Glomerular visceral epithelial cell (primary cell): ENCODE results near the gene SLC4A8.

ENCODE experiments used
- DNase-seq: peaks from one replicate; pipeline ENCODE4 v3.0.0-alpha.2; 2016; ENCODE audit errors: extremely low spot score

The SLC4A8 gene

DNA sequence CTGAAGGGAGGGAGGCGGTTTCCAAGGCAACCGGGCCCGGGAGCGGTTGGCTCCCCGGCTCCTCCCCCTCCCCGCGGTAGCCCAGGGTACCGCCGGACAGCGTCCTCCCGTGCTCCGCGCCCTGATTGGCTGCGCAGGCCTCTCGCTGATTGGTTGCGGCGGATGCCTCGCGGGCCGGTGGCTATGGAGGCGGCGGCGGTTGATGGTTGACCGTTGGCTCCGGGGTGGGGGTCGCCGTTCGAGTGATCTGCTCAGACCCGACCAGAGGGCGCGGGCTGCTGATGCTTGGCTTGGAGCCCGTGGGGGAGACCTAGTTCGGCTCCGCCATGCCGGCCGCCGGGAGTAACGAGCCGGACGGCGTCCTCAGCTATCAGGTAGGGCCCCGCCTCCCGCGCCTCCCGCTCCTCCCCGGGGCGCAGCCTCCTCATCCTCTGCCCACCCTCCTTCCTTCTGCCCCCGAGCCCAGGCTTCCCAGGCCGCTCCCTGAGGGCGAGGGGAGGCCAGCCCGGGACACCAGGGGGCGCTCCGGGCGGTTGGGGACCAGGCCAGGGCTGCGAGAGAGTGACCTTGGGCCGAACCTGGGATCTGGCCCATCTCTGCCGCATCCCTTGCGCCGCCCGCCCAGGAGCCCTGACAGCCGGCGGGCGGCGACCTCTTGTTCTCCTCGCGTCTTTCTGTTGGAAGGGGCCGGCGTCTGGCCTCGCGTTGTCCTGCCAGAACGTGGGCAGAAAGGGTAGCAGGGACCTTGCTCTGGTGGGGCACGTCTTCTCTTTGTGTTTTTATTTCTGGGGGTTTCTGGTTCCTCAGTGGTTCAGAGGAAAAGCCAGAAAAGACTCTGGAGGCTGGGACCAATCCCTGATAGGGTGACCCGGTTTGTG lies at the start of gene SLC4A8:
TSS of gene SLC4A8 (plus strand) at position 170 of the 878 bp plus-strand sequence. CDS start at position 327, 157 bp downstream.
- peak; percentile 89 for DNase-seq

- no peak for DNase-seq
Measured at GRCh38 chr12:51374856-51375255, 49.8 kb upstream of the SLC4A8 start.

GRCh38 chr12:51377099-51377984 lies 47.3 kb upstream of the SLC4A8 start:
- DNase-seq, result no peak

- DNase-seq, result no peak
Measured at GRCh38 chr12:51378749-51379148, 45.9 kb upstream of the SLC4A8 start.

GRCh38 chr12:51379571-51379970 lies 45.1 kb upstream of the SLC4A8 start:
- no peak for DNase-seq

DNA sequence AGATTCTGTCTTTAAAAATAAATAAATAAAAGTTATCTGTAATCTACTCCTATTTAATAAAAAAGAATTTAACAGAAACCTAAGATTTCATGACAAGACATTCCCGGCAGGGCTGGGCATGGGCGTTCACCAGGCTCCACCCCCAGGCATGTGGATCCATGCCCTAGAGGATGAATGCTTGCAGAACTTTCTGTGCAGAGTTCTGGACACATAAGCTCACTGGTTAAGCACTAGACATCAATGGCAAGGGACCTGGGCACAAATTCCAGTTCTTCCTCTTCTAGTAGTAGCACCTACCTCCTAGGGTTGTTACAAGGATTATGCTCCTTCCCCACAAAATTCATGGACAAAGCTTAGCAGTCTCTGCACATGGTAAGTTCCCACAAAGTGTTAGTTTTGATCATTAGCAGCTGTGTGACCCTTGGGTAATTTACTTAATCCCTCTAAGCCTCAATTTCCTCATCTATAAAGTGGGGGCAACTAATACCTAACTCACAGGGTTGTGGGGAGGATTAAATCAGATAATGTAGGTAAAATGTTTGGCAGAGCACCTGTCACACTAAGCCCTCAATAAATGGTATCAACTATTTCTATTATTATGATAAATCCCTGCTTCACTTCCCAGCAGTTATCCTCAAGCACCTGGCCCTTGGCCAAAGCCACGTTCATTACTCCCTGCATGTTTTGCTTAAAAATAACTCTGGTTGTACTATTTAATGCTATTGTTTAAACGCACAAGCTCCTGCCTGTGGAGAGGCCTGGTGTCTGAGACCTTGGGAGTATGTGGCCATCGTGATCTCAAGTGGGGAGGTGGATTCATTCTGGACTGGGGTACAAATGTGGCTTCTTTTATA lies 43.2 kb upstream of the SLC4A8 start:
- no peak for DNase-seq

DNA sequence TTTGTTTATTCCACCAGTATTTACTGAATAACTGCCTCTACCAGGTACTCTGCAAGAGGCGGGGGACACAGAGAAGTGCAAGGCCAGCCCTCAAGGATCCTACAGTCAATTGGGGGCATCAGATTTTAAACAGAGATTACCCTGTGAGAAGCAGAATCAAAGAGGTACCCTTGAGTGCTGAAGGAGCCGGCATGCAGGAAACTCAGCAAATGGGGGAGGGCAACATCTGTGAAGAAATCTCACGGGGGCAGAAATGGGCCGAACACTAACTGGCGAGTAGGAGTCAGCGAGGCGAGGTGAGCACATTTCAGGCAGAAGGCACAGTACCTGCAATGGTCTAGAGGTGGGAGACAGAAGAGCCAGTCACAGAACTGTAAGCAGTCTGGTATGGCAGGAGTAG lies 42.5 kb upstream of the SLC4A8 start:
- no peak for DNase-seq

- DNase-seq, result no peak
Measured at GRCh38 chr12:51383269-51383905, 41.2 kb upstream of the SLC4A8 start.

- no peak for DNase-seq
Measured at GRCh38 chr12:51386351-51386750, 38.3 kb upstream of the SLC4A8 start.

DNA sequence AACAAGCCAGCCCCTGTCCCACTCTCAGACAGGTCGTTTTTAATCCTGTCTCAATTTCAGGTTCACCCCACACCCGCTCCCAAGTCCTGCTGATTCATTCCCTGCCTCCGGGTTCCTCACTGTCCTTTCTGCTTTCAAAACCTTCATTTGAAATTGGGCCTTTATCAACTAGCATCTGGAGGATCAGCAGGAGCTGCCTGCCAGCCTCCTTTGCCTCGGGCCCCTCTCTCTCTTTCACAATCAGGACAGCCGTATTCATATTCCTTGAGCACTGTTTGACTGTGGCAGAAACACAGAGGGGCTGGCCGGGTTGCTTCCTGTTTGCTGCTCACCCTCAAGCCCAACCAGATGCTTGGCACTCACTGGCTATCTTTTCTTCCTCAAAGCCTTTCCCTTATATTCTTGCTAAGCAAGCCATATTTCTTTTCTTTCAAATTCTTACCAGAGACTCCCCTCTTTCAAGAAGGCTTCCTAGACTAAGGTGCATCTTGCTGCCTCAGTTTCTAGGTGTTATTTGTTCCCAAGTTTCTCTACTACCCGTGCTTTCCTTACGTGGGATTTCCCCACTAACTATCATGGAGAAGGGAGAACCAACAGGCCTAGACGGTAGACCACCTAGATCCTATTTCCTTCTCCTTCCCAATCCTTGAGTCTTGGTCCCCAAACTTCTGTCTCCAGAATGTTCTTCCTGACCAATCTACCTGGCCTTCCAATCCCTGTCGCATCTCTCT lies 36.4 kb upstream of the SLC4A8 start:
- no peak for DNase-seq

GRCh38 chr12:51388846-51389245 lies 35.8 kb upstream of the SLC4A8 start:
- DNase-seq, result no peak

DNA sequence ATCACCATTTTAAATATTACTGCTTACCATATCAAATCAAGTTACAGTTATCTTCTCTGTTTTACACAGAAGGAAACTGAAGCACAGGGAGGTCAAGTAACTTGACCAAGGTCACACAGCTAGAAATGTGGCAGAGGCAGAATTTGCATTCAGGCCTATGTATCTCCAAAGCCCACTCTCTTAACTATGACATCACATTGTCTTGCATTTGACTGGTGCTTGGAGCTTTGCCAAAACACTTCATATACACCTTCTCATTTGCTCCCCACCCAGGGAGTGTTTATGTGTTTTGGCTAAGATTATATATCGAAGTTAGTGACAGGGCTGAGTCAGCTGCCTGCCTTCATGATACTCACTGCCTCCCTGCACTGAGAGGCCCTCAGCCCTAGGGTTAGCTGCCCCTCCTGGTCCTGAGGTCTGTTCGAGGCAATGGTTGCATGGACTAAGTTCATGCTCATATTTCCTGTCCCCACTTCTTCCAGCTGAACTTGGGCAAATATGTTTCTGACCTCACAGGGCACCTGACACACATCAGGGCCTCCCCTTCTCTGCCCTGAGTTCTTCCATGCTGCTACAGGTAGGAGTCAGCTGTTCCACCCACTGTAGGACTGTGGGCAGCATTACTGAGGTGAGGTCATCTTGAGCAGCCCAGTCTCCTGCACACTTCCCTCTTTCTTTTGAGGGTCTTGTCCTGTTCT lies 35.2 kb upstream of the SLC4A8 start:
- peak; percentile 59 for DNase-seq

DNA sequence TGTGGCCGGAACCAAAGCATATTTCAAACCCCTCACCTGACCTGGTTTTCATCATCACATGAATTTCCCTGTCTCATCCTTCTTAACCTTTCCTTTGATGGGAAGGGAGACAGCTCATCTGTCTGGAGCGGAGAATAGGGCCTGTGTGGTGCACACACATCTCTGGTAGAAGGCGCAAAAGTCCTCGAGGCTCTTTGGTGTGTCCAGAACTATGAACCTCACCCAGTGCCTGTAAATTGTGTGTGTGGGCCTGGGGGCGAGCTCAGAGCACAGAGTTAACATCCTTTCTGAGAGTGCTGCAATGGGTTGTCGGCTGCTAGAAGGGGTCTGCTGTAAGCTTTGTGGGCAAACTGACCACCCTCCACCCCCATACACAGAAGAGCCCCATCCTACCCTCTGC lies 34.2 kb upstream of the SLC4A8 start:
- no peak for DNase-seq

- no peak for DNase-seq
Measured at GRCh38 chr12:51390891-51391282, 33.7 kb upstream of the SLC4A8 start.

- DNase-seq, result peak; percentile 44
Measured at GRCh38 chr12:51391283-51392123, 33.1 kb upstream of the SLC4A8 start, which contains the start of gene GALNT6. Gene GALNT6 (minus strand): TSS chr12:51391406. CDS start chr12:51379781, 11,625 bp downstream.

- no peak for DNase-seq
Measured at GRCh38 chr12:51392556-51393237, 31.9 kb upstream of the SLC4A8 start.

DNA sequence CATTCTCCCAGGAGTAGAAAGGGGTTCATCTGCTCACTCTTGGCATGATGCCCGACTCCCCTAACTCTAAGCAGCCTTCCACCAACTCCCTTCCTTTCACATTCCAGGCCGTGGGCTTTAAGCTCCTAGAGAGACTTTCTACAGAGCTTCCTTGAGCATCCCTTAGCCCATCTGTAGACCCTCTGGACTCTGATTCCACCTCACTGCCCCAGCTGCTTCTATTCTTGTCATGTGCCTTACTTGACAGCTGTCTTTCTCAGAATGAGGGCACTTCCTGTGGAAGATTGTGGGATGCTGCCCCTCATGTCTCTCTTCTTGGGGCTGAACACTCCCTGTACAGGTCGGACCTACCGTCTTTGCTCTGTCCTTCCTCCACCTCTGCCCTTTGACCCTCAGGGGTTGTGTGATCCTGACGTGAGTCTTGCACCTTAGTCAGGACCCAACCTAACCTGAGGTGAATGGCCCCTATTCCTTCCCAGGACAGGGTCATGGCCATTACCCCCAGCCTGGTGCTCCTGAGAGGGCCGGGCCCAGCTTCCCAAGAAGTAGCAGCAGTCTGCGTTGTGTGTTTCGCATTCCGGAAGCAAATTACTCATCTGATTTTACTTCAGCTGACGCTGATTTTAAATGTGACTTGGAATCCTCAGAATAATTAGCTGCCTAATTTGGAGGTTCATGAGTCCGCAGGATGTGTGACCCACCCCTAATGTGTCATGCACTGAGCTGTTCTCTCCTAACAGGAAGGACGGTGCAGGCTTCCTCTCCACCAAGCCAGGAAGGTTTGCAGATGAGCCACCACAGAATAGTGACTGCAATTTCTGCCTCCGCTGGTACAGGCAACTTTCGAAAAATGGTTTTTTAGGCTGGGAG lies 30.7 kb upstream of the SLC4A8 start:
- DNase-seq, result peak; percentile 46
